Measurements from ENCODE around the gene DPP10.

The DPP10 gene

DNA sequence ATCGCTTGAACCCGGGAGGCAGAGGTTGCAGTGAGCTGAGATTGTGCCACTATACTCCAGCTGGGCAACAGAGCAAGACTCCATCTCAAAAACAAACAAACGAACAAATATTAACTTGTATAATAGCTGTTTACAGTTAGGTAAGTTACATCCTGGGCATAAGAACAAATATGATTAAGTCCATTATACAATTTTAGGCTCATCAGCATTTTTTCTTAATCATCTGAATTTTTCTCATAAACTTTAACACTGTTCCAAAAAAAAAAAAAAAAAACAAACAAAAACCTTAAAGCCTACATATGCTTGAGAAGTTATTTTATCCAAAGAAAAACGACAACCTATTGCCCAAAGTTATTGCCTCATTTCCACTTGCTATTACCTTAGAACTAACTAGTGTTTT, 1042.5 kb downstream of the DPP10 start:
- no peak for DNase-seq

DNA sequence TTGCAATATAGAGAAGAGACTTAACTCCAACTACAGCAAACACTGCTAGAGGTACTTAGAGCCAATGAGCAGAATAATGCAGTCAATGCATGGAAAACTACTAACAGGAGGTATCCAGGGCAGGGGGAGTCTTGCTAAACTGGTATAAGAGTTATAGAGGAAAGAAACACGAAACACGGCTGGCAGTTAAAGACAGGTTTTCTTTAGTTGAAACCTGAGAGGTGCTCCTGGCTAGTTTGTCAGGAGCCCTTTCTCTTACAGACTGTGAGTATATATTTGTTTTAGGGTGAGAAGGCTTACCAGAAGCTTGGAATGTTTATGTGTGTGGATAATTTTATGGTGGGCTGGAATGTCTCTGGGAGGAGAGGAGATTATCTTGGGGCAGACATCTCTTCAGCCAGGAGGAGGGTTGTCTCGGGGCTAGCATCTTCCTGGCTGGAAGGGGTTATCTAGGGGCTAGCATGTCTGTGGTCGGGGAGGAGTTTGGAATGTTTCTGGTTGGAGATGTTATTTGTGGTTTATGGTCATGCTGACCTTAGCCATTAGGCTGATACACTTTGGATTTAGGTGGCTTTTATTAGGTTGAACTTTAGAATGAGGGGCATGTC, 1048.8 kb downstream of the DPP10 start:
- no peak for DNase-seq

DNA sequence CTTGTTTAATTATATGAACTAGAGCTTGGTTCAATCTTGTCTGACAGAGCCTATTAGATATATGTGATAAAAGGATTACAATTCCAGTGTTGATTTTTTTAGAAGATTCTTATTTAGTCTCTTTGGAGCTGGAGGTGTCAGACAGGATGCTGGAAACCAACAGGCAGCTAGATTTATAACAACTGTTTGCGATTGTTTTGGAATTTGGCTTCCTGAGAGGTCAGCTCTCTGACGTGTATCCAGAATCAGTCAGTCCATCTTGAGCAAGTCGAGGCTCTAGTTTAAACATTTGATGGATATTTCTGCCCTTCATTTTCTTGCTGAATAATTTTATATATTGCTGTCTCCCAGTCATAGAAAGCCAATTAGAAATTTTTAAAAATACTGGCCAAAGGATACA, 1062.9 kb downstream of the DPP10 start:
- no peak for DNase-seq

DNA sequence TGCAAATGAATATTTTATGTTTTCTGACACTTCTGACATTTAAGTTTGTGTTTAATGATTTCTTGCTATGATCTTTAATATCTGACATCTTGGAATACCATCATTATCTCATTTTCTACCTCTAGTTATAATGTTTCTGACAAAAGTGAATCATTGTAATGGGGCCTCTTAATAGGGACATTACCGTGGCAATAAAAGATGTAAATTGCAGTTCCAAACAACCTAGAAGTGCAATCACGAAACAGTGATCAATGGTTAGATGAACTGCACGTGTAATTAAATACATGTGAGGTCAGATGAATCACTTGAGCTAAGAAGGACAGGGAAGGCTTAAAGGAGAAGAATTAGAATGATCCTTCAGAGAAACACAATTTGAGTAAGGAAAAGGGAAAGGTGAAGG, 1078.3 kb downstream of the DPP10 start:
- no peak for DNase-seq

DNA sequence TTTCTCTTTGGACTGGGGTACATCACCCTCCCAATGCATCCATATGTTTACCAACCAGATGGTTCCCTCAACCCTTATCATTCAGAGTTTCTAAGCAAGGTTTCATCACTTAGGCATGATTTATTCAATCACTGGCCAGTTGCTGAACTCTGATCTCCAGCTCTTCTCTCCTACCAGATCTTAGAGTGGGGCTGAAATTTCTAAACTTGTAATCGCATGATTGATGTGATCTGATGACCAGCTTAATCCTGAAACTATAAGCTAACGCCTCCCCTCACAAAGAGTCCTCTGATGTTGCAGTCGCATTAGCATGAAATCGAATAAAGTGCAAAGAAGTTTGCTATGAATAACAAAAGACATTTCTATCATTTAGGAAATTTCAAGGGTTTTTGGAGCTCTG, 1082.0 kb downstream of the DPP10 start:
- DNase-seq: no peak

DNA sequence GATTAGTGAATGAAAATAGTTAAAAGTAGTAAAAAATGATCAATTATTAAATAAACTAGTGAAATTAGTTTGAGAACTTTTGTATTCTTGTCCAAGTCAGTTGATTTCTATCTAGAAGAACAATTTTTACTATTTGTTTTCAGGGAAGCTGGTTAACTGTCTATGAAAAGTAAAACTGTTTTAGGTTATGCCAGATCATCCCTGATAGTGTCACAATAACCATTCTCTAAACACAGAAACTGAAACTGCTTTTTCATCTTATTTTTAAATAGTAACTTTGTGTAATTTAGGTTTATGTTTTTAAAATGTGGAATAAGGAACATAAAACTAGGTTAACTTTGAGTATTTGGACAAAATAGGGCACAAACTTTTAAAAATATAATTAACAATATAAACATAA, 1087.2 kb downstream of the DPP10 start:
- no peak for DNase-seq

DNA sequence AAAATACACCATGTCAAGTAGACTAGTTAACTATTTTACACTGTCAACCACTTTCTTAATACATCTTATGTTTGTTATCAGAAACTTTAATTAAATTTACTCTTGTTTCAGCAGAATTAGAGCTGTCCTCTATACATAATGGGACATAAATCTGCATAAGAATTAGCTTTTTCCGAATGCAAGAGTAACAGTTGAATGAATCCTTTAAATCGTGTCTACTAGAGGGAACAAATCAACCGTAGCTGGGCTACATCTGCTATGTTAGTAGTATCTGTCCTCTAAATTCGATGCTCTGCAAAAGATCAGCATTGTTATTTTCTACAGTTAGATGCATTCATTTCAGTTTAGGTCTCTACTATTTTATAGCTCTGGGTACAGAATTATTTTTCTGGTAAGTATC, 1090.6 kb downstream of the DPP10 start:
- no peak for DNase-seq

DNA sequence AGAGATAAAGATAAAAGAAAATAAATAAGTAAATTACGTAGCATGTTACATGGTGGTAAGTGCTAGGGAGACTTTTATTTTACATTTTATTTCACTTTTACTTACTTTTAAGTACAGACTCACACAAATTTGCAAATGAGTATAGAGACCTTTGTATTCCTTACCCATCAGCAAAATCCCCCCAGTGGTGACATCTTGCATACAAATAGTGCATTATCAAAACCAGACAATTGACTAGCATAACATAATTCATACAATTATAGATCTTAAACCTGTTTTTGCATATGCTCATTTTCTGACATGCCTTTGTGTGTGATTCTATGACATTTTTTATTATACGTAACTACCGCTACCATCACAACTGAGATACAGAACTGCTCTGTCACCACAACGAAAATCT, 1099.4 kb downstream of the DPP10 start:
- no peak for DNase-seq

DNA sequence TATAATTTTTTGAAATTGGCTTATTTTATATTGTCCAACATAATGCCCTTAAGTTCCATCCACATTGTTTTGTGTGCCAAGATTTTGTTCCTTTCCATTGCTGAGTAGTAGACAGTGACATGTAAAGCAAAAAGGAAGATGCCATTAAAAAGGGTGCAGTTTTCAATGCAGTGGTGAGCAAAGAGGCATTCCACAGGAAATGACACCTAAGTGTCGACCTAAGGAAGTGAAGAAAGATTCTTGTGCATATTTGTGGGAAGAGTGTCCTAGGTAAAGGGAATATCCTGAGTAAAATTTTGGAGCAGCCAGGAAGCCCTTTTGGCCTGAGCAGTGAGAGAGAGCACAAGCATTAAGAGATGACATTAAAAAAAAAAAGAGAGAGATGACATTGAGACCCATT, 1099.9 kb downstream of the DPP10 start:
- DNase-seq: no peak

DNA sequence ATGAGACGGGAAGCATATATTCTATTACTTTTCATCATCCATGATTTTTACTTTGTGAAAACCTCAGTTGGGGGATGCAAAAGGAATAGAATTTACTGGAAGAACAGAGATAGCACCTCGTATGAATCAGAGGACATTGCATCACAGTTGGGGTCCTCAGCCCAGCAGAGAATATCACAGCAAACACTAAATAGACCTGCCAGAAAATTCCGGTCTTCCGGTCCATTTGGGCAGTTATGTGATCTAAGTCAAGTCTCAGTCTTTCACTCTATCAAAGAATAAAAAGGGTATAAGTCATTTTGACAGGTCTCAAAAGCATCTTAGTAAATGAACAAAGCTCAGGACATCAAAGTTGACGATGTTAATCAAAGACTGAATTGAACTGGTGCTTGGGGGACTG, 1100.6 kb downstream of the DPP10 start:
- no peak for DNase-seq

DNA sequence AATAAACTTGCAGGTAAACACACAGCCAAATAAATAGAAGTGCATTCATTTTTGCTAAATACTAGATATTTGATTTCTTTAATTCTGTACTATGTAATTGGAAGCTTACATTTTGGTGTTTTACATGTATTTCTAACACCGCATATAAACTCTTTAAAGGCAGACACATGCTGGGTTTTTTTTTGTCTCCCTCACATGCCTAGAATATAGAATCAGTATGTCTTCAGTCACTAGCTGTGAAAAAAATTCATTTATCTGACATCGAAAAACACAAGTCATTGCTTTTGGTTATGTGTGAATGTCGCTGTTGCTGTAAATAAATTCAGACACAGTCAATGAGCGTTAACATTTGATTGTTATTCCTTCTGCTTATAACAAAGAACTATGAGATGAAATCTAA, 1101.0 kb downstream of the DPP10 start:
- no peak for DNase-seq

DNA sequence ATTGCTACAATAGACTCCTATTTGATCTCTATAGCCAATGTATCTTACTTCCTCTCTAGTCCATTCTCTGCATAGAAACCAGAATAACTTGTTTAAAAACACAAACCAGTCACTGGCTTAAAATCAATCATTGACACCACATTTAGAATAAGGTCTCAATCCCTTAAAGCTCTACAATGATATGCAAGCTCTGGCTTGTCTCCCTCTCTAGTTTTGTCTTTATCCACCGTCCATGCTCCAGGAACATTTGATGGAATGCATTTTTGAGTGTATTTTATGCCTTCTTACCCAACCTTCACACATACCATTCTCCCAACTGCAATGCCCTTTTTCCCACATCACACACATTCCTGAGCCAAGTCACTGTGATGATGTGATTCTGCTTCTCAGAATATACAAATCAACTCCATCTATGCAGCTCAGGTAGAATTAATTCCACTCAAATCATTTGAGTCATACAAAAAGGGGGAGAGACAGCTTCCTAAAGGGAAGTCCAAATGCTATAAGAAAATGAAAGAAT, 1107.2 kb downstream of the DPP10 start:
- DNase-seq: no peak

DNA sequence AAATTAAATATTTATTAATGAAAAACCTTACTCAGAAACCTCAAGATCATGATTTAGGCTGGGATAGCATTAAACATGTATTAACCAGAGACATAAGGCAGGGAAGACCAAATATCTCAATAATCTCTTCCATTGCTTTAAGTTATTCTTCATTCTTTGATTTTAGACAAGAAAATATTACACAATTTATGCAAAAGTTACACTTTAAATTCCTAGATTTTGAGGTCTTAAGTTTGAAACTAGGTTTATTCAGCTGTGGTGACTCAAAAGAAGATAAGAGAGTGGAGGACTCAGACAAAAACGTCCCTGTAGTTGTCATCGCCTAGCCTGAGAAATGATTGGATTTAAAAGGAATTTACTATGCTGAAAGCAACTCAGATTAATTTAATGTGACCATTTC, 1110.3 kb downstream of the DPP10 start:
- no peak for DNase-seq

DNA sequence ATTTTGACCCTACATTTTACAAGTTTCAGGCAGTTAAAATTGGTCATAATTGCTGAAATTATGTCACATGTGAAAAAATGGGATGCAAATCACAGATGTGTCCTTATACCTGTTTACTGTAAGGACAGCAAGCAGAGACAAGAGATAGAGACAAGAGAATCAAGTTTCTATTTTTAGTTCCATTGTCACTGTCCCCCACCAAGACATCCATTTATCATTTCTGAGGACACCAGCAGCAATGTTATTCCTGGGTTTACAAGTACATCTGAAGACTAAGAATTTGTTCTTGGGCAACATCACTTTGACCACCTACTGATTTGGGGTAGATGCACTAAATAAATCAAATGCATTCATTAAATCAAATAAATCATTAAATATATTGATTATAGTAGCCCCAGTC, 1111.7 kb downstream of the DPP10 start:
- DNase-seq: no peak

DNA sequence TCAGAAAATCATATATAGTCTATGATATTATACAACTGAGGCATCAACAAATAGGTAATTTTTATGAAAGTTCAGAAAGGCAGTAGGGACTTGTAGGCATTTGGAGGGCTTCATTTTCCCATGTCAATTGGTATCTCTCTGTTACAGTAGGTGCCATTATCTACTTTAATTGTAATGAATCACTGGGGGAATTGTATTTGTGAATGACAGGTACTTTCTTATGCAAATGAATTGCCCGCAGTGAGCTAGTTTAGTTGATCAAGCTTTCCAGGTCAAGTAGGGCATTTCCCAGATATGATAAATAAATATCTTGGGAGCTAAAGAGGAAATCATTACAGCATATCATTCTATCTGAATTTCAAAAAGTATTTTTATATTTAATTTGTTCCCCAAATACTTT, 1116.3 kb downstream of the DPP10 start:
- no peak for DNase-seq

DNA sequence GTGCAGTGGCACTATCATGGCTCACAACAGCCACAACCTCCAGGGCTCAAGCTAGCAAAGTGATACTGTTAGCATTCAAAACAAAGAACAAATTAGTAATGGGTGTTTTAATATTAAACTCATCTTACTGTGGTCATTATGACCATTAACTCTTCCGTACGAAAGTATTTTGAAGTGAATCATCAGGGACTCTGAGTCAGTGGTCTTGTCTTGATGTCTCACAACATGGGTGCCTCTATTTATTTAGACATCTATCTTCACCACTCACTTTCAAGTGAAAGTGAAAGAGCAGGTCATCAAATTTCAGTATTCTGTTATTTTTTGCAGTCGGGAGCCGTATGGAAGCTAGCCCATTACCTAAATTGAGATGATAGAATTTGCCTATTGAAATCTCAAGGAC, 1118.2 kb downstream of the DPP10 start:
- DNase-seq: no peak

DNA sequence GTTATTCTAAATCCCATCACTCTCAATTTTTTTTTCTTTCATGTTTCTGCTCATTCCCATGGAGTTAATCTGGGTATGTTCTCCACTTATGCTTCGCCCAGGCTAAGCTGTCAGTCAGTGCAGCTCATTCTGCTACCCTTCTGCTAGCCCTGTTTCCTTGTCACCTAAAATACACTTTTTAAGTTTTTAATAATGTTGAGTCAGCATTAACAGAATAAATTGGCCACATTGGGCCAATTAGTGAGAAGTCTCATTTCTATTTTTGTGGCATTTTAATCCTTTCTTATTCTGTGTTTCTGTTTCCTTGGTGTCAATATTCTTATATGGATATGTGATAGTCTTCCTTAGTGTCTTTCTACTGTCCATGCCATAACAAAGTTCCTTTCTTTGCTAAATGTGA, 1126.2 kb downstream of the DPP10 start:
- no peak for DNase-seq

DNA sequence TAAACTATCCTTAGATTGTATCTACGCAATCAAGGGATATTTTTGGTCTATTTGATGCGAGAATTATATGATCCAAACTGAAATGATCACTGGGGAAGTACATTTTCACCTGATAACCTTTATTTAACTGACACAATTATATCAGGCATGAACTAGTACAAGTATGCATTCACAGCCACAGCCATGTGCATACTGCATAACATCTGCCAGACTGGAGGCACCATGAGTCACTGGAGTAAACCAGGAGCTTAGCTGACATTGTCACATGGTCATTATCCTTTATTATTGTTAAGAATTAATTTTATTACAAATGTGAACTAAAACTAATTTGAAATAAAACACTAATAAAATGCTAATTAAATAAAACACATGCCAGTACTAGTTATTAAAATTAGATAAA, 1127.1 kb downstream of the DPP10 start:
- no peak for DNase-seq

DNA sequence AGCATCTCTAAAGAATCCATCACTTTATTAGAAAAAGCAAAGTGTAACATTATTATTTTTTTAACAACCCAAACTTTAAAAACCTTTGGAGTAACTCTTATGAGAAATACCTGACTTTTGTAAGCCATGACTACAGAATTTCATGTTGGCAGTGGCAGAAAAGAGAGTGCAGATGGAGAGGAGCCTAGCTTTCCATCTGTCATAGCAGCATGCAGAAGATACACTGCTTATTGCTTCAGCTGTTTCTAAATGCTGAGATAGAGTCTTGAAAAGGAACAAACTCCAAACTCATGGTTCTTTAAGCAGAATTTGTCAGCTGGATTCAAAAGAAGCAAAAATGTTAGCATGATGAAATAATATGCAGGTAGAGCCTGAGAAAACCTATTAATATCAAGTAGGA, 1130.3 kb downstream of the DPP10 start:
- no peak for DNase-seq

DNA sequence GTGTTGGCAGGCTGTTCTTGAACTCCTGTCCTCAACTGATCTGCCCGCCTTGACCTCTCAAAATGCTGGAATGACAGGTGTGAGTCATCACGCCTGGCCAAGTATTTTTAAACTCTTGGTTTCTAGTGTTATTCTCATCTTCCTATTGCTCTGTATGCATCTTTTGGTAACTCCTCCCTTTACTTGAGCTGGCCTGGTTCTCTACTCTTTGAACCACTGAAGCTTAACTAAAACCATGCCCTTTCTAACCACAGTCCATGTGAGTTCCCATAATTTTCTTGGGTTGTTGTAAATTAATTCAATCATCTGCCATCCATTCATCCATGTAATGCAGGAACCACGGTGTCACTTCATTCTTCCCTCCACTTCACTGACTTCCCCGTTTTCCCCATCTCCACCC, 1131.3 kb downstream of the DPP10 start:
- no peak for DNase-seq

DNA sequence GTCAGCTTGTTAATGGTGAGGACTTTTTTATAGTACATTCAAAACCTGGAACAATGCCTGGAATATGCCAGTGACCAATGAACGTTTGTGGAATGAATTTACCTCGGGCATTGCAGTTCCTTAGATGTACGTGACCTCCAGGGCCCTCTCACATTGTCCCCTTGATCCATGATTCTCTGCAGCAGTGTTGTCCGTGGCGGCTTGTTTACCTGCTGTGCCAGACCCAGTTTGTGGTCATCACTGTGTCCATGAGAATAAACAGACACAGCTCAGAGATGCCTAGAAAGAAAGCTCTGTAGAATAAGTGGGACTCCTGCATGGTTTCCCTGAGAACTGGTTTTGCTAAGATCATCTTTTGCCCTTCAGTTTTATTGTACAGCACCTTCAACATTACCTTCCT, 1132.2 kb downstream of the DPP10 start:
- no peak for DNase-seq

DNA sequence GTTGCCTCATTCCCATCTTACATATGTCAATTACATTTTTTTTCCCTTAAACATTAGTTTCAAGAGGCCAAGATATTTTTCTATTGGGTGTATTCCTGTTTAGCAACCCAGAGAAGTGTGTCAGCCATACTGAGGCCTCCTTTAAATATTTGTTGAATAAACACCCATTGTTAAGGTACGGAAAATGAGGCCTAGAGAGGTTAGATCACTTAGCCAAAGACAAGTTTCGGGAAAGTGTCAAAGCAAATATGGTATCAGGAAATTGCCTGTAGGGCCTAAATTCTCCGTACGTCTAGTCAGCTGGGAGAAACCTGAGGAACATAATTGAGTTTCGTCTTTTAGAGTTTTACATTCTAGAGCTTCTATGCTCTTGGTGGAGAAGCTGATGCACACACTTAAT, 1138.3 kb downstream of the DPP10 start:
- DNase-seq: no peak

DNA sequence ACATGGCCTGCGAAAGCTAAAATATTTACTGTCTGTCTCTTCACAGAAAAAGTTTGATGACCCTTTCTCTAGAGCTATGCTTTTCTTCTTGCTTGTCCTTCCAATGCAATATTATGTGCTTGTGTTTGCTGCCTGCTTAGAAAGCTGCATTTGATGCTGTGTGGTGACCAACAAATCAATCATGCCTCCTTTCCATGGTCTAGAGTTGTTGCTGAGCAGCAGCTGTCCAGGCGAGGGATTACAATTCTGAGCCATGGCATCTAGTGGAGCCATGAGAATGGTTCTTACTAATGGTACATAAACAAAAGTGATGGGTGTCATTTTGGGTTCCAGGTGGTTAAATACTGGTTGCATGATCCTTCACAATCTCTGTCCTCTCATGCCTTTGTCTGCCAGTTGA, 1142.1 kb downstream of the DPP10 start:
- DNase-seq: no peak

DNA sequence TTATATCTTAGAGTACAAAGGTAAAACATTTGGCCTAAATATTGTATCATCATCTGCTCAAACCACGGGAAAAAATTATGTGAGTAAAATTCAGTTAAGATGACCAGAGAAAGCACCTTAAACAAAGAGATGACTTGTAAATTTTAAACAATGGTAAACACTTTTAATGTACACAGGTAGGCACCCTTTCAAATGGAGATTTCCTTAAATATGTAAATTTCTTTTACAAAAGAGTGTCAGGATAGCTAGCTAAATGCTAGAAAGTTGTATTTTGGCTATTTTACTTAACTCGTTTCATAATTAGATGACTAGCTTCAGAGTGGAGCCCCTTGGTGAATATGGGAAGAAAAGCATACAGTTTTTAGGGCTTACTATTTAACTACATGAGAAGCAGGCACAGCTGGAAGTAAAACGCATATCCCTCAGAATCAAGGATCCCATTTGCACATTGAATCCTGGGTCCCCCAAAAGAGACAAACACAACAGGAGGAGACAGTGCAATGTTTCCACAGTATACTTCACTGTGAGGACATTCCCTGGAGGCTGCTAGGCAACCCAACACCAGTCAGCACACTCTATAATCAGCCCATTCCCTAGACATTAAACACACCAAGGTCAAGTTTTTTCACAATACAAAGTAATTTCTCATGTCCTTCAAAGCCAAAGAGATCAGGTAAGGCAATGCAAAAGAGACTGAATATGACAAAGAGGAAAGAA, 1154.4 kb downstream of the DPP10 start:
- DNase-seq: no peak

DNA sequence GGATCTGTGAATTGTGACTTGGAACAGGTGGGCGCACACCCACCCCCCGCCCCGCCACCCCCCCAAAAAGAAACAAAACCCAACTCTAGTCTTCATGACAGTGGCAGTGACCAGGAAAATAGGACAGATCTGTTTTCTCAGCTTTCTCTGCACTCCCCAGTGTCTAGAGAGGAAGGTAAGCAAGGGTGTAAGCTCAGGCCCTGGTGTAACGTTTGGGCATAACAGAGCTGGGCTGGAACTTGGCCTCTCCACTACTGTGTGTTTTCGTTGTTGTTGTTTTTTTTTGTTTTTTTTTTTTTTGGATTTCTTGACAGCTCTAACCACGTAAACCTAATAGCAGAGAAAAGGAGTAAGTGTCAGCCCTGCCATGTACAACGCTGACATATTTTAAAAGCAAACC, 1160.8 kb downstream of the DPP10 start:
- no peak for DNase-seq

All from DMS153 (cell line).